ENCODE measurements around the gene PRDM1.
A peak's percentile ranks its signal among the peaks of the same experiment; 100 is the strongest.

Gene PRDM1

DNA sequence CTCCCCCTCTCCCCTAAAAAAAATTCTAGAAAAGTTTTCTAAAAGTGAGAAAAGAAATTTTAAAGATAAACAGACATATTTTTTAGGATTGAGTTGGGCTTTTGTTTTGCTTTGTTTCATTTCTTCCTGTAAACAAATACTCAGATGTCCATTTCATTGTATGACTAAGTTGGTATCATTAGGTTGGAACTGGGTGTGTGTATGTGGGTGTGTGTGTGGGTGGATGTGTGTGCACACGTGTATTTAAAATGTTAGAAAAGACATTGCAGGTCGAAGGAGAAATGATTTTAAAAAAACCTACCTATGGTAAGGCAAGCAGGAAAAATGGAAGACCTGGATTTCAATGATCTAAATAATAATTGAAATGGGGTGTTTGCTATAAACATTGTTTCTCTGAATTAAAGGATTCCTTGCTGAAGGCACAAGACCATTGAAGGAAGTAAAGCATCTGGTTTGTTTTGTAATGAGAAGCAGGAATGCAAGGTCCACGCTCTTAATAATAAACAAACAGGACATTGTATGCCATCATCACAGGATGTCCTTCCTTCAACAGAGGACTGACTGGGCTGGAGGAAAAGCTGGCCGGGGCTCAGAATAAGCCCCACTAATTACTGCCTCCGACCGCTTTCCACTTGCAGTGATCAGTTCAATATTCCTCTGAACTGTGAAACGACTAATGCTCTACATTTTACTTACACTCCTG lies 996 bp upstream of the PRDM1 start (continued):
- no peak for TF ChIP-seq ZNF621 (tag by site-specific recombination; IDR thresholded peaks at IDR 0.05)
- no peak for TF ChIP-seq ZNF707 (tag by site-specific recombination; IDR thresholded peaks at IDR 0.05)
- TF ChIP-seq, protein P1, sequence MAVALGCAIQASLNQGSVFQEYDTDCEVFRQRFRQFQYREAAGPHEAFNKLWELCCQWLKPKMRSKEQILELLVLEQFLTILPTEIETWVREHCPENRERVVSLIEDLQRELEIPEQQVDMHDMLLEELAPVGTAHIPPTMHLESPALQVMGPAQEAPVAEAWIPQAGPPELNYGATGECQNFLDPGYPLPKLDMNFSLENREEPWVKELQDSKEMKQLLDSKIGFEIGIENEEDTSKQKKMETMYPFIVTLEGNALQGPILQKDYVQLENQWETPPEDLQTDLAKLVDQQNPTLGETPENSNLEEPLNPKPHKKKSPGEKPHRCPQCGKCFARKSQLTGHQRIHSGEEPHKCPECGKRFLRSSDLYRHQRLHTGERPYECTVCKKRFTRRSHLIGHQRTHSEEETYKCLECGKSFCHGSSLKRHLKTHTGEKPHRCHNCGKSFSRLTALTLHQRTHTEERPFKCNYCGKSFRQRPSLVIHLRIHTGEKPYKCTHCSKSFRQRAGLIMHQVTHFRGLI (tag by site-specific recombination; IDR thresholded peaks at IDR 0.05), result peak; percentile 4; the same call in 1 of the 2 replicates
- TF ChIP-seq ZNF24 (tag by site-specific recombination; IDR thresholded peaks at IDR 0.05), result no peak
- no peak for TF ChIP-seq ZSCAN30 (tag by site-specific recombination; IDR thresholded peaks at IDR 0.05)
- no peak for TF ChIP-seq ZNF747 (tag by site-specific recombination; IDR thresholded peaks at IDR 0.05)
- TF ChIP-seq ZNF785 (tag by site-specific recombination; IDR thresholded peaks at IDR 0.05), result no peak
- no peak for TF ChIP-seq ZNF768 (tag by site-specific recombination; IDR thresholded peaks at IDR 0.05)
- no peak for TF ChIP-seq ZNF248 (tag by site-specific recombination; IDR thresholded peaks at IDR 0.05)
- TF ChIP-seq, protein P2, sequence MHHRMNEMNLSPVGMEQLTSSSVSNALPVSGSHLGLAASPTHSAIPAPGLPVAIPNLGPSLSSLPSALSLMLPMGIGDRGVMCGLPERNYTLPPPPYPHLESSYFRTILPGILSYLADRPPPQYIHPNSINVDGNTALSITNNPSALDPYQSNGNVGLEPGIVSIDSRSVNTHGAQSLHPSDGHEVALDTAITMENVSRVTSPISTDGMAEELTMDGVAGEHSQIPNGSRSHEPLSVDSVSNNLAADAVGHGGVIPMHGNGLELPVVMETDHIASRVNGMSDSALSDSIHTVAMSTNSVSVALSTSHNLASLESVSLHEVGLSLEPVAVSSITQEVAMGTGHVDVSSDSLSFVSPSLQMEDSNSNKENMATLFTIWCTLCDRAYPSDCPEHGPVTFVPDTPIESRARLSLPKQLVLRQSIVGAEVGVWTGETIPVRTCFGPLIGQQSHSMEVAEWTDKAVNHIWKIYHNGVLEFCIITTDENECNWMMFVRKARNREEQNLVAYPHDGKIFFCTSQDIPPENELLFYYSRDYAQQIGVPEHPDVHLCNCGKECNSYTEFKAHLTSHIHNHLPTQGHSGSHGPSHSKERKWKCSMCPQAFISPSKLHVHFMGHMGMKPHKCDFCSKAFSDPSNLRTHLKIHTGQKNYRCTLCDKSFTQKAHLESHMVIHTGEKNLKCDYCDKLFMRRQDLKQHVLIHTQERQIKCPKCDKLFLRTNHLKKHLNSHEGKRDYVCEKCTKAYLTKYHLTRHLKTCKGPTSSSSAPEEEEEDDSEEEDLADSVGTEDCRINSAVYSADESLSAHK (tag by site-specific recombination; IDR thresholded peaks at IDR 0.05), result no peak
- no peak for TF ChIP-seq ZNF658 (tag by site-specific recombination; IDR thresholded peaks at IDR 0.05)
- TF ChIP-seq, protein P3, sequence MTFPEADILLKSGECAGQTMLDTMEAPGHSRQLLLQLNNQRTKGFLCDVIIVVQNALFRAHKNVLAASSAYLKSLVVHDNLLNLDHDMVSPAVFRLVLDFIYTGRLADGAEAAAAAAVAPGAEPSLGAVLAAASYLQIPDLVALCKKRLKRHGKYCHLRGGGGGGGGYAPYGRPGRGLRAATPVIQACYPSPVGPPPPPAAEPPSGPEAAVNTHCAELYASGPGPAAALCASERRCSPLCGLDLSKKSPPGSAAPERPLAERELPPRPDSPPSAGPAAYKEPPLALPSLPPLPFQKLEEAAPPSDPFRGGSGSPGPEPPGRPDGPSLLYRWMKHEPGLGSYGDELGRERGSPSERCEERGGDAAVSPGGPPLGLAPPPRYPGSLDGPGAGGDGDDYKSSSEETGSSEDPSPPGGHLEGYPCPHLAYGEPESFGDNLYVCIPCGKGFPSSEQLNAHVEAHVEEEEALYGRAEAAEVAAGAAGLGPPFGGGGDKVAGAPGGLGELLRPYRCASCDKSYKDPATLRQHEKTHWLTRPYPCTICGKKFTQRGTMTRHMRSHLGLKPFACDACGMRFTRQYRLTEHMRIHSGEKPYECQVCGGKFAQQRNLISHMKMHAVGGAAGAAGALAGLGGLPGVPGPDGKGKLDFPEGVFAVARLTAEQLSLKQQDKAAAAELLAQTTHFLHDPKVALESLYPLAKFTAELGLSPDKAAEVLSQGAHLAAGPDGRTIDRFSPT (tag by site-specific recombination; IDR thresholded peaks at IDR 0.05), result no peak
- no peak for TF ChIP-seq ZNF157 (tag by site-specific recombination; IDR thresholded peaks at IDR 0.05)
- TF ChIP-seq ZNF791 (tag by site-specific recombination; IDR thresholded peaks at IDR 0.05), result no peak
- TF ChIP-seq ZNF266 (tag by site-specific recombination; IDR thresholded peaks at IDR 0.05; ENCODE audit: low read depth), result no peak
- TF ChIP-seq, protein P4, sequence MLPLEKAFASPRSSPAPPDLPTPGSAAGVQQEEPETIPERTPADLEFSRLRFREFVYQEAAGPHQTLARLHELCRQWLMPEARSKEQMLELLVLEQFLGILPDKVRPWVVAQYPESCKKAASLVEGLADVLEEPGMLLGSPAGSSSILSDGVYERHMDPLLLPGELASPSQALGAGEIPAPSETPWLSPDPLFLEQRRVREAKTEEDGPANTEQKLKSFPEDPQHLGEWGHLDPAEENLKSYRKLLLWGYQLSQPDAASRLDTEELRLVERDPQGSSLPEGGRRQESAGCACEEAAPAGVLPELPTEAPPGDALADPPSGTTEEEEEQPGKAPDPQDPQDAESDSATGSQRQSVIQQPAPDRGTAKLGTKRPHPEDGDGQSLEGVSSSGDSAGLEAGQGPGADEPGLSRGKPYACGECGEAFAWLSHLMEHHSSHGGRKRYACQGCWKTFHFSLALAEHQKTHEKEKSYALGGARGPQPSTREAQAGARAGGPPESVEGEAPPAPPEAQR (tag by site-specific recombination; IDR thresholded peaks at IDR 0.05), result no peak
- TF ChIP-seq SP7 (tag by site-specific recombination; IDR thresholded peaks at IDR 0.05), result no peak
- peak; percentile 72 for TF ChIP-seq EGR2 (tag by site-specific recombination; IDR thresholded peaks at IDR 0.05; ENCODE audit: low read depth)
- TF ChIP-seq, protein P5, sequence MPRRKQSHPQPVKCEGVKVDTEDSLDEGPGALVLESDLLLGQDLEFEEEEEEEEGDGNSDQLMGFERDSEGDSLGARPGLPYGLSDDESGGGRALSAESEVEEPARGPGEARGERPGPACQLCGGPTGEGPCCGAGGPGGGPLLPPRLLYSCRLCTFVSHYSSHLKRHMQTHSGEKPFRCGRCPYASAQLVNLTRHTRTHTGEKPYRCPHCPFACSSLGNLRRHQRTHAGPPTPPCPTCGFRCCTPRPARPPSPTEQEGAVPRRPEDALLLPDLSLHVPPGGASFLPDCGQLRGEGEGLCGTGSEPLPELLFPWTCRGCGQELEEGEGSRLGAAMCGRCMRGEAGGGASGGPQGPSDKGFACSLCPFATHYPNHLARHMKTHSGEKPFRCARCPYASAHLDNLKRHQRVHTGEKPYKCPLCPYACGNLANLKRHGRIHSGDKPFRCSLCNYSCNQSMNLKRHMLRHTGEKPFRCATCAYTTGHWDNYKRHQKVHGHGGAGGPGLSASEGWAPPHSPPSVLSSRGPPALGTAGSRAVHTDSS (tag by site-specific recombination; IDR thresholded peaks at IDR 0.05), result no peak
- TF ChIP-seq ZNF626 (tag by site-specific recombination; IDR thresholded peaks at IDR 0.05), result no peak
- TF ChIP-seq, protein P6, sequence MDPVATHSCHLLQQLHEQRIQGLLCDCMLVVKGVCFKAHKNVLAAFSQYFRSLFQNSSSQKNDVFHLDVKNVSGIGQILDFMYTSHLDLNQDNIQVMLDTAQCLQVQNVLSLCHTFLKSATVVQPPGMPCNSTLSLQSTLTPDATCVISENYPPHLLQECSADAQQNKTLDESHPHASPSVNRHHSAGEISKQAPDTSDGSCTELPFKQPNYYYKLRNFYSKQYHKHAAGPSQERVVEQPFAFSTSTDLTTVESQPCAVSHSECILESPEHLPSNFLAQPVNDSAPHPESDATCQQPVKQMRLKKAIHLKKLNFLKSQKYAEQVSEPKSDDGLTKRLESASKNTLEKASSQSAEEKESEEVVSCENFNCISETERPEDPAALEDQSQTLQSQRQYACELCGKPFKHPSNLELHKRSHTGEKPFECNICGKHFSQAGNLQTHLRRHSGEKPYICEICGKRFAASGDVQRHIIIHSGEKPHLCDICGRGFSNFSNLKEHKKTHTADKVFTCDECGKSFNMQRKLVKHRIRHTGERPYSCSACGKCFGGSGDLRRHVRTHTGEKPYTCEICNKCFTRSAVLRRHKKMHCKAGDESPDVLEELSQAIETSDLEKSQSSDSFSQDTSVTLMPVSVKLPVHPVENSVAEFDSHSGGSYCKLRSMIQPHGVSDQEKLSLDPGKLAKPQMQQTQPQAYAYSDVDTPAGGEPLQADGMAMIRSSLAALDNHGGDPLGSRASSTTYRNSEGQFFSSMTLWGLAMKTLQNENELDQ (tag by site-specific recombination; IDR thresholded peaks at IDR 0.05; ENCODE audit: low read depth), result no peak
- no peak for TF ChIP-seq KLF7 (tag by site-specific recombination; IDR thresholded peaks at IDR 0.05; ENCODE audit: borderline replicate concordance)
